ENCODE data around the gene HOXC5. TPM values are rescaled to one million over a fixed set of nuclear protein-coding genes. Genes with fewer than 3 reads are reported as not detected.

HOXC5 gene
- total RNA-seq, 1 experiment from 2014 or later = not detected

- H3K9ac ChIP-seq (ENCODE audit: extremely low read depth, insufficient read length, low read length) = no peak overlapping the region
- no peaks in the 10 kb centered on the region for H3K79me2 ChIP-seq (ENCODE audit: insufficient read depth, low read length)
- no peak overlapping the region for H3K56ac ChIP-seq (ENCODE audit: insufficient read length, low read depth, low read length)
- no peak overlapping the region for H2AK5ac ChIP-seq (ENCODE audit: insufficient read length, low read length)
- peaks cover 96% of the 10 kb centered on the region for H3K27me3 ChIP-seq (ENCODE audit: insufficient read depth, low read length)
- Mint-ChIP-seq H3K9me3 (peaks cover 3 to 11% of the 10 kb centered on the region in 2 experiments; a peak in 4 of 5 replicates), H3K4me3 (no peak overlapping the region), H3K4me1 (peaks cover 3 to 11% of the 10 kb centered on the region in 2 experiments; a peak in 2 of 4 replicates), H3K27me3 (ENCODE audit: low read depth) (peaks cover 100% of the 10 kb centered on the region), H3K36me3 (ENCODE audit: insufficient read depth in 1 of 3, low read depth in 3 of 3) (no peaks in the 10 kb centered on the region; a peak in 2 of 7 replicates), H3K27ac (no peak overlapping the region)
- no peak overlapping the region for H4K5ac ChIP-seq (ENCODE audit: insufficient read length, low read depth, low read length)
- no peaks in the 10 kb centered on the region for H4K20me1 ChIP-seq (ENCODE audit: control insufficient read depth, insufficient read depth, insufficient read length)
- no peak for DNase-seq
- H4K8ac ChIP-seq (replicated peaks; ENCODE audit: insufficient read length, low read depth, low read length) = no peak overlapping the region
- TF ChIP-seq CTCF (conservative IDR thresholded peaks at IDR 0.05) = no peak
- H3K4me2 ChIP-seq (ENCODE audit: insufficient read depth, insufficient read length, low read length) = no peak overlapping the region
- H3K14ac ChIP-seq (ENCODE audit: insufficient read depth, low read length) = no peak overlapping the region
- H3K23ac ChIP-seq (ENCODE audit: insufficient read length, low read depth, low read length) = no peak overlapping the region
- H2AFZ ChIP-seq (ENCODE audit: low read length) = no peak overlapping the region
- no peaks in the 10 kb centered on the region for H3K4me1 ChIP-seq (ENCODE audit: insufficient read depth, low read length)
- H4K91ac ChIP-seq (ENCODE audit: insufficient read length, low read depth, low read length) = no peak overlapping the region
- H3T11ph ChIP-seq (ENCODE audit: low read length) = no peak overlapping the region
- no peak overlapping the region for H2BK12ac ChIP-seq (ENCODE audit: insufficient read length, low read depth, low read length)
- no peak overlapping the region for H2BK15ac ChIP-seq (ENCODE audit: low read depth, low read length)
- H3K9me3 ChIP-seq (ENCODE audit: control insufficient read depth, low read depth, low read length) = no peaks in the 10 kb centered on the region
- H3K79me1 ChIP-seq (ENCODE audit: insufficient read depth, low read depth, low read length, poor library complexity, severe bottlenecking) = no peaks in the 10 kb centered on the region
- no peak overlapping the region for H2BK20ac ChIP-seq (ENCODE audit: low read depth, low read length, poor library complexity, severe bottlenecking)
- no peak overlapping the region for H2BK120ac ChIP-seq (ENCODE audit: low read depth, low read length, poor library complexity, severe bottlenecking)
- WGBS (ENCODE audit: extremely low coverage, insufficient read length, low lambda C conversion rate) = no CpG with 5 or more reads among the region's 4 CpGs
- no peak overlapping the region for H3K27ac ChIP-seq (ENCODE audit: insufficient read length, low read depth, low read length)
- H3K18ac ChIP-seq (ENCODE audit: insufficient read length, low read depth, low read length) = no peak overlapping the region
- no peaks in the 10 kb centered on the region for H3K23me2 ChIP-seq (ENCODE audit: insufficient read length, low read depth, low read length, poor library complexity, severe bottlenecking)
- H2BK5ac ChIP-seq (ENCODE audit: insufficient read length, low read length) = no peak overlapping the region
- no peak overlapping the region for H3K4ac ChIP-seq (ENCODE audit: low read depth, low read length)
Observed at GRCh38 chr12:53987787-53988230, 45.0 kb upstream of the HOXC5 start.
